ENCODE results near the gene MUC5B. TPM values are rescaled to one million over a fixed set of nuclear protein-coding genes. Genes with fewer than 3 reads are reported as not detected.
A peak's percentile ranks its signal among the peaks of the same experiment; 100 is the strongest.

The MUC5B gene
- total and polyA plus RNA-seq, 7 experiments from 2014 or later: not detected

- Mint-ChIP-seq H3K4me1 (no peaks in the 10 kb centered on the region), H3K27me3 (no peaks in the 10 kb centered on the region), H3K27ac (no peak overlapping the region), H3K4me3 (no peak overlapping the region), H3K9me3 (no peaks in the 10 kb centered on the region), H3K36me3 (peaks cover 3 to 21% (median 7%) of the 10 kb centered on the region in 5 donors)
- ChIA-PET CTCF (no interaction called here), POLR2A (no interaction called here)
- no peaks in the 10 kb centered on the region for H3K4me1 ChIP-seq (ENCODE audit: control insufficient read depth in 2 of 2, insufficient read depth in 2 of 2, low read length in 2 of 2)
- no peaks in the 10 kb centered on the region for H3K27me3 ChIP-seq (ENCODE audit: control insufficient read depth in 2 of 2, insufficient read depth in 2 of 2, low read length in 2 of 2)
- intact Hi-C loops (cut with micrococcal nuclease): no loop called here
- DNase-seq: no peak
- no peak overlapping the region for H3K27ac ChIP-seq (ENCODE audit: low read depth, low read length)
- H3K9me3 ChIP-seq (ENCODE audit: control insufficient read depth in 2 of 3, low read length in 3 of 3): no peaks in the 10 kb centered on the region
- peaks cover 4 to 85% (median 22%) of the 10 kb centered on the region in 3 experiments for H3K36me3 ChIP-seq (ENCODE audit: control insufficient read depth in 2 of 3, insufficient read depth in 3 of 3, low read length in 3 of 3)
- no peak for ATAC-seq
- H3K4me3 ChIP-seq (ENCODE audit: low read length): no peak overlapping the region
Measured at GRCh38 chr11:1285876-1286275, 63.0 kb downstream of the MUC5B start.

GRCh38 chr11:1287928-1288327 is 65.1 kb downstream of the MUC5B start:
- ChIA-PET CTCF (no interaction called here), POLR2A (no interaction called here)
- Mint-ChIP-seq H3K9me3 (peaks cover 0 to 1% (median 0%) of the 10 kb centered on the region in 11 donors), H3K27me3 (no peaks in the 10 kb centered on the region), H3K4me1 (peaks cover 0 to 12% (median 0%) of the 10 kb centered on the region in 7 donors), H3K36me3 (peaks cover 3 to 24% (median 18%) of the 10 kb centered on the region in 5 donors), H3K4me3 (no peak overlapping the region), H3K27ac (no peak overlapping the region)
- Histone ChIP-seq H3K27me3 (ENCODE audit: control insufficient read depth in 2 of 2, insufficient read depth in 2 of 2, low read length in 2 of 2) (no peaks in the 10 kb centered on the region), H3K9me3 (ENCODE audit: control insufficient read depth in 2 of 3, low read length in 3 of 3) (no peaks in the 10 kb centered on the region), H3K4me3 (ENCODE audit: low read length) (no peak overlapping the region), H3K4me1 (ENCODE audit: control insufficient read depth in 2 of 2, insufficient read depth in 2 of 2, low read length in 2 of 2) (no peaks in the 10 kb centered on the region), H3K36me3 (ENCODE audit: control insufficient read depth in 2 of 3, insufficient read depth in 3 of 3, low read length in 3 of 3) (peaks cover 4 to 88% (median 17%) of the 10 kb centered on the region in 3 experiments), H3K27ac (ENCODE audit: low read depth, low read length) (no peak overlapping the region)
- DNase-seq (no peak), ATAC-seq (no peak)
- intact Hi-C loops (cut with micrococcal nuclease): no loop called here

GRCh38 chr11:1288426-1289151 is 65.7 kb downstream of the MUC5B start:
- ATAC-seq (no peak), DNase-seq (no peak)
- Histone ChIP-seq H3K4me1 (ENCODE audit: control insufficient read depth in 2 of 2, insufficient read depth in 2 of 2, low read length in 2 of 2) (no peaks in the 10 kb centered on the region), H3K27me3 (ENCODE audit: control insufficient read depth in 2 of 2, insufficient read depth in 2 of 2, low read length in 2 of 2) (no peaks in the 10 kb centered on the region), H3K9me3 (ENCODE audit: control insufficient read depth in 2 of 3, low read length in 3 of 3) (no peaks in the 10 kb centered on the region), H3K36me3 (ENCODE audit: control insufficient read depth in 2 of 3, insufficient read depth in 3 of 3, low read length in 3 of 3) (peaks cover 4 to 88% (median 17%) of the 10 kb centered on the region in 3 experiments), H3K27ac (ENCODE audit: low read depth, low read length) (no peak overlapping the region), H3K4me3 (ENCODE audit: low read length) (no peak overlapping the region)
- ChIA-PET POLR2A (no interaction called here), CTCF (interaction anchor here (0.6 kb wide), 1 partner anchor 285 kb away, joined by 3 read pairs; no protein-coding TSS in a partner anchor)
- intact Hi-C loops (cut with micrococcal nuclease): no loop called here
- Mint-ChIP-seq H3K27me3 (no peaks in the 10 kb centered on the region), H3K9me3 (peaks cover 0 to 1% (median 0%) of the 10 kb centered on the region in 11 donors), H3K4me1 (peaks cover 0 to 17% (median 0%) of the 10 kb centered on the region in 7 donors), H3K27ac (no peak overlapping the region), H3K4me3 (no peak overlapping the region), H3K36me3 (peaks cover 3 to 26% (median 18%) of the 10 kb centered on the region in 5 donors)

- intact Hi-C loops (cut with micrococcal nuclease): no loop called here
- Histone ChIP-seq H3K4me1 (ENCODE audit: control insufficient read depth in 2 of 2, insufficient read depth in 2 of 2, low read length in 2 of 2) (no peaks in the 10 kb centered on the region), H3K4me3 (ENCODE audit: low read length) (no peak overlapping the region), H3K9me3 (ENCODE audit: control insufficient read depth in 2 of 3, low read length in 3 of 3) (no peaks in the 10 kb centered on the region), H3K36me3 (ENCODE audit: control insufficient read depth in 2 of 3, insufficient read depth in 3 of 3, low read length in 3 of 3) (peaks cover 4 to 85% (median 17%) of the 10 kb centered on the region in 3 experiments), H3K27me3 (ENCODE audit: control insufficient read depth in 2 of 2, insufficient read depth in 2 of 2, low read length in 2 of 2) (no peaks in the 10 kb centered on the region), H3K27ac (ENCODE audit: low read depth, low read length) (no peak overlapping the region)
- CTCF ChIA-PET: interaction anchor here (0.6 kb wide), 1 partner anchor 284 kb away, joined by 3 read pairs; no protein-coding TSS in a partner anchor
- Mint-ChIP-seq H3K27me3 (no peaks in the 10 kb centered on the region), H3K36me3 (peaks cover 3 to 26% (median 18%) of the 10 kb centered on the region in 5 donors), H3K4me1 (peaks cover 0 to 17% (median 0%) of the 10 kb centered on the region in 7 donors), H3K27ac (no peak overlapping the region), H3K4me3 (no peak overlapping the region), H3K9me3 (peaks cover 0 to 1% (median 0%) of the 10 kb centered on the region in 11 donors)
- no peak for DNase-seq
- no peak for ATAC-seq
- POLR2A ChIA-PET: no interaction called here
Measured at GRCh38 chr11:1289211-1289935, 66.5 kb downstream of the MUC5B start.

GRCh38 chr11:1290052-1291040 is 67.5 kb downstream of the MUC5B start:
- no peaks in the 10 kb centered on the region for H3K27me3 Mint-ChIP-seq
- H3K27ac Mint-ChIP-seq: no peak overlapping the region
- peaks cover 0 to 17% (median 0%) of the 10 kb centered on the region in 7 donors for H3K4me1 Mint-ChIP-seq
- Histone ChIP-seq H3K4me1 (ENCODE audit: control insufficient read depth in 2 of 2, insufficient read depth in 2 of 2, low read length in 2 of 2) (no peaks in the 10 kb centered on the region), H3K27me3 (ENCODE audit: control insufficient read depth in 2 of 2, insufficient read depth in 2 of 2, low read length in 2 of 2) (no peaks in the 10 kb centered on the region), H3K27ac (ENCODE audit: low read depth, low read length) (no peak overlapping the region), H3K36me3 (ENCODE audit: control insufficient read depth in 2 of 3, insufficient read depth in 3 of 3, low read length in 3 of 3) (peaks cover 4 to 80% (median 21%) of the 10 kb centered on the region in 3 experiments), H3K9me3 (ENCODE audit: control insufficient read depth in 2 of 3, low read length in 3 of 3) (no peaks in the 10 kb centered on the region), H3K4me3 (ENCODE audit: low read length) (no peak overlapping the region)
- no peak for DNase-seq
- CTCF ChIA-PET: no interaction called here
- H3K4me3 Mint-ChIP-seq: no peak overlapping the region
- POLR2A ChIA-PET: interaction anchor here (0.6 kb wide), 1 partner anchor 61 kb away, joined by 4 read pairs; no protein-coding TSS in a partner anchor
- intact Hi-C loops (cut with micrococcal nuclease): no loop called here
- H3K36me3 Mint-ChIP-seq: peaks cover under 1 to 26% (median 18%) of the 10 kb centered on the region in 5 donors
- peaks cover 0 to 1% (median 0%) of the 10 kb centered on the region in 11 donors for H3K9me3 Mint-ChIP-seq
- ATAC-seq: no peak

GRCh38 chr11:1291295-1292017 is 68.6 kb downstream of the MUC5B start:
- H3K9me3 ChIP-seq (ENCODE audit: control insufficient read depth in 2 of 3, low read length in 3 of 3): no peaks in the 10 kb centered on the region
- H3K27ac Mint-ChIP-seq: no peak overlapping the region
- H3K36me3 Mint-ChIP-seq: peaks cover 0 to 21% (median 18%) of the 10 kb centered on the region in 5 donors
- peak in 1 of 9 donors; percentile 5 for DNase-seq
- peaks cover 4 to 80% (median 21%) of the 10 kb centered on the region in 3 experiments for H3K36me3 ChIP-seq (ENCODE audit: control insufficient read depth in 2 of 3, insufficient read depth in 3 of 3, low read length in 3 of 3)
- intact Hi-C loops (cut with micrococcal nuclease): no loop called here
- no peak overlapping the region for H3K4me3 Mint-ChIP-seq
- H3K27ac ChIP-seq (ENCODE audit: low read depth, low read length): no peak overlapping the region
- H3K4me3 ChIP-seq (ENCODE audit: low read length): no peak overlapping the region
- no peaks in the 10 kb centered on the region for H3K4me1 ChIP-seq (ENCODE audit: control insufficient read depth in 2 of 2, insufficient read depth in 2 of 2, low read length in 2 of 2)
- ChIA-PET CTCF (no interaction called here), POLR2A (no interaction called here)
- ATAC-seq: no peak
- H3K27me3 ChIP-seq (ENCODE audit: control insufficient read depth in 2 of 2, insufficient read depth in 2 of 2, low read length in 2 of 2): no peaks in the 10 kb centered on the region
- H3K4me1 Mint-ChIP-seq: peaks cover 0 to 17% (median 0%) of the 10 kb centered on the region in 7 donors
- no peaks in the 10 kb centered on the region for H3K27me3 Mint-ChIP-seq
- H3K9me3 Mint-ChIP-seq: peaks cover 0 to 1% (median 0%) of the 10 kb centered on the region in 11 donors

Measured in naive thymus-derived CD4-positive, alpha-beta T cell (primary cell).